Endometrial microvascular endothelial cells (primary cell): ENCODE results near the gene HERPUD1. TPM values are rescaled to one million over a fixed set of nuclear protein-coding genes. Genes with fewer than 3 reads are reported as not detected.
"Not testable (repeated sequence)": the region's sequence is repeated elsewhere in the genome, so short reads cannot be mapped to it uniquely, and the experiment has no call there.

ENCODE experiments used
- in situ Hi-C: cut with HindIII; loops from 2 replicates; pipeline ENCODE4 v1.10.0; 2017; ENCODE audit warnings: low sequenced_read_pairs, low pct_unique_long_range_greater_than_20kb; ENCODE audit errors: inconsistent ontology term
- total RNA-seq: library from RNA; depleted of rRNA; stranded (reverse); fragments of >200 nt; gene quantifications from one replicate; pipeline ENCODE4 v1.2.3, GENCODE V29; 2015; ENCODE audit errors: inconsistent ontology term

The HERPUD1 gene
- total RNA-seq, 1 donor from 2014 or later, result 78.0 TPM

- in situ Hi-C loops, result no loop called here
Measured at GRCh38 chr16:56932721-56933619, 1.0 kb downstream of the HERPUD1 start.

GRCh38 chr16:56933828-56934598 lies 2.1 kb downstream of the HERPUD1 start:
- in situ Hi-C loops, result no loop called here

- in situ Hi-C loops, result not testable (repeated sequence)
Measured at GRCh38 chr16:56934599-56935145, 2.7 kb downstream of the HERPUD1 start.

GRCh38 chr16:56935201-56935600 lies 3.3 kb downstream of the HERPUD1 start:
- in situ Hi-C loops, result no loop called here

- in situ Hi-C loops, result no loop called here
Measured at GRCh38 chr16:56936491-56936890, 4.5 kb downstream of the HERPUD1 start.

GRCh38 chr16:56936950-56937349 lies 5.0 kb downstream of the HERPUD1 start:
- in situ Hi-C loops, result no loop called here

- in situ Hi-C loops, result no loop called here
Measured at GRCh38 chr16:56938664-56939513, 6.9 kb downstream of the HERPUD1 start.

GRCh38 chr16:56939801-56940200 lies 7.9 kb downstream of the HERPUD1 start:
- in situ Hi-C loops, result no loop called here

GRCh38 chr16:56941092-56941491 lies 9.2 kb downstream of the HERPUD1 start:
- in situ Hi-C loops, result no loop called here

GRCh38 chr16:56941856-56942331 lies 10.0 kb downstream of the HERPUD1 start:
- in situ Hi-C loops, result no loop called here

- in situ Hi-C loops, result no loop called here
Measured at GRCh38 chr16:56943761-56944375, 11.9 kb downstream of the HERPUD1 start.

GRCh38 chr16:56944954-56945839 lies 13.3 kb downstream of the HERPUD1 start:
- in situ Hi-C loops, result no loop called here

GRCh38 chr16:56945847-56946527 lies 14.0 kb downstream of the HERPUD1 start:
- in situ Hi-C loops, result no loop called here

GRCh38 chr16:56946767-56947603 lies 15.0 kb downstream of the HERPUD1 start:
- in situ Hi-C loops, result no loop called here

- in situ Hi-C loops, result no loop called here
Measured at GRCh38 chr16:56947604-56947995, 15.7 kb downstream of the HERPUD1 start.

GRCh38 chr16:56948234-56948633 lies 16.3 kb downstream of the HERPUD1 start:
- in situ Hi-C loops, result no loop called here
